Smooth muscle cell (in vitro differentiated cells): ENCODE measurements around the gene HOXA7. TPM values are rescaled to one million over a fixed set of nuclear protein-coding genes. Genes with fewer than 3 reads are reported as not detected.

Source experiments
- DNase-seq: peaks from one replicate; lab custom pipeline; 2025; ENCODE audit not compliant: unreplicated experiment; lab: John Stamatoyannopoulos, UW
- H2AFZ ChIP-seq: fragments of 200-600 bp; sonication (generic); 2 replicates; pipeline ENCODE4 v1.6.0; 2016; ENCODE audit warnings: antibody characterized with exemption, low read depth, mild to moderate bottlenecking
- H3F3A ChIP-seq: fragments of 200-600 bp; sonication (generic); 2 replicates; pipeline ENCODE4 v1.6.0; 2017; ENCODE audit warnings: antibody characterized with exemption, low read depth
- H3K27ac ChIP-seq: fragments of 200-600 bp; sonication (generic); 2 replicates; pipeline ENCODE4 v1.5.1; 2016; ENCODE audit warnings: low read depth, mild to moderate bottlenecking
- H3K27me3 ChIP-seq: fragments of 200-600 bp; sonication (generic); 2 replicates; pipeline ENCODE4 v1.6.1; 2016; ENCODE audit warnings: low read depth, mild to moderate bottlenecking
- H3K36me3 ChIP-seq: fragments of 200-600 bp; sonication (generic); 2 replicates; pipeline ENCODE4 v1.5.1; 2016; ENCODE audit warnings: low read depth
- H3K4me1 ChIP-seq: fragments of 200-600 bp; sonication (generic); 2 replicates; pipeline ENCODE4 v1.5.1; 2016; ENCODE audit warnings: low read depth
- H3K4me2 ChIP-seq: fragments of 200-600 bp; sonication (generic); 2 replicates; pipeline ENCODE4 v1.6.0; 2016; ENCODE audit warnings: mild to moderate bottlenecking
- H3K4me3 ChIP-seq: fragments of 200-600 bp; sonication (generic); 2 replicates; pipeline ENCODE4 v1.5.1; 2016; ENCODE audit warnings: mild to moderate bottlenecking
- H3K79me2 ChIP-seq: fragments of 200-600 bp; sonication (generic); 2 replicates; pipeline ENCODE4 v1.6.0; 2016; ENCODE audit warnings: low read depth, mild to moderate bottlenecking
- H3K9ac ChIP-seq: fragments of 200-600 bp; sonication (generic); 2 replicates; pipeline ENCODE4 v1.6.0; 2016; ENCODE audit warnings: low read depth
- H3K9me3 ChIP-seq: fragments of 200-600 bp; sonication (generic); replicated peaks from 2 replicates; pipeline ENCODE4 v1.5.1; 2016; ENCODE audit warnings: low read depth
- H4K20me1 ChIP-seq: fragments of 200-600 bp; sonication (generic); 2 replicates; pipeline ENCODE4 v1.6.0; 2016; ENCODE audit warnings: low read depth
- WGBS: methylation state at CpG from one replicate; pipeline ENCODE4 v1.1.7; 2016; ENCODE audit warnings: low lambda C conversion rate; 5-methylcytosine and 5-hydroxymethylcytosine counted together
- polyA plus RNA-seq: library from polyadenylated mRNA; unstranded; fragments of >200 nt; fragmentation: Nextera tagmentation; extraction: Ambion mirVana; gene quantifications from 2 replicates; pipeline ENCODE4 v1.2.1, GENCODE V29; 2016
- total RNA-seq: library from RNA; depleted of rRNA; stranded (reverse); fragments of >200 nt; gene quantifications from 2 replicates; pipeline ENCODE4 v1.2.3, GENCODE V29; 2014
- TF ChIP-seq, protein P1 (sequence below): fragments of 200-600 bp; sonication (generic); IDR thresholded peaks from 2 replicates; pipeline ENCODE4 v1.5.1; 2017; ENCODE audit warnings: borderline replicate concordance, mild to moderate bottlenecking, antibody characterized with exemption; ENCODE audit not compliant: insufficient read depth, poor library complexity, severe bottlenecking

The HOXA7 gene
- total and polyA plus RNA-seq, 2 experiments from 2014 or later, result 0.72 to 1.2 TPM

DNA sequence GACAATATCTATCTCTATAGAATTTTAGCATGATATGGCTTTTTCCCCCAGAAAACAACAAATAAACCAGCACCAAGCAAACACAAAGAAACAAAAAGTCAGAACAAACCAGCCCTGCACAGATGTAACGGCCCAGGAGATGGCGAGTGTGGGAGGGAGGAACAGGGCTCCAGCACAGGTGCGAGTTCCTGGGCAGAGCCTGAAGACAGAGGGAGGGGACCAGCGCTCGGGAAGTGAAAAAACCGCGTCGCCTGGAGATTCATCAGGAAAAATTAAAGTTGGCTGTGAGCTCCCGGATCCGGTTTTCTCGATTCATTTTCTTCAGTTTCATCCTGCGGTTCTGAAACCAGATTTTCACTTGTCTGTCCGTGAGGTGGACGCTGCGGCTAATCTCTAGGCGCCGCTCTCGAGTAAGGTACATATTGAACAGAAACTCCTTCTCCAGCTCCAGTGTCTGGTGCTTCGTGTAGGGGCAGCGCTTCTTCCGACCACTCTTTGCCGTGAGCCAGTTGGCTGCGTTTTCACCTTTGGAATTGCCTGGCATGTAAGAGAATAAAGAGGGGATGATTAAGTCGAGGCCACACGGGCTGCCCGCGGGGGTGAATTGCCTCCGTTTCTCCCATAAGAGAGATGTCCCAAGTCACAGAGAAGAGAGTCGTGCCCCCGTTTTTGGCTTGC lies 15.3 kb upstream of the HOXA7 start:
- peaks cover 36% of the 10 kb centered on the region for H3K27me3 ChIP-seq
- H4K20me1 ChIP-seq, result peaks cover 35% of the 10 kb centered on the region
- H3K9ac ChIP-seq, result peak overlapping the region; percentile 88
- no peaks in the 10 kb centered on the region for H3K9me3 ChIP-seq
- DNase-seq, result no peak
- H3F3A ChIP-seq, result peaks cover 7% of the 10 kb centered on the region
- peaks cover 100% of the 10 kb centered on the region for H3K79me2 ChIP-seq
- H3K4me1 ChIP-seq, result no peaks in the 10 kb centered on the region
- H3K4me2 ChIP-seq, result peak overlapping the region; percentile 89
- no peaks in the 10 kb centered on the region for H3K36me3 ChIP-seq
- WGBS, result 8% methylated on average over 30 of the region's 30 CpGs
- H2AFZ ChIP-seq, result no peak overlapping the region
- peak overlapping the region; percentile 67 for H3K4me3 ChIP-seq
- H3K27ac ChIP-seq, result peak overlapping the region; percentile 95
- TF ChIP-seq, protein P1, sequence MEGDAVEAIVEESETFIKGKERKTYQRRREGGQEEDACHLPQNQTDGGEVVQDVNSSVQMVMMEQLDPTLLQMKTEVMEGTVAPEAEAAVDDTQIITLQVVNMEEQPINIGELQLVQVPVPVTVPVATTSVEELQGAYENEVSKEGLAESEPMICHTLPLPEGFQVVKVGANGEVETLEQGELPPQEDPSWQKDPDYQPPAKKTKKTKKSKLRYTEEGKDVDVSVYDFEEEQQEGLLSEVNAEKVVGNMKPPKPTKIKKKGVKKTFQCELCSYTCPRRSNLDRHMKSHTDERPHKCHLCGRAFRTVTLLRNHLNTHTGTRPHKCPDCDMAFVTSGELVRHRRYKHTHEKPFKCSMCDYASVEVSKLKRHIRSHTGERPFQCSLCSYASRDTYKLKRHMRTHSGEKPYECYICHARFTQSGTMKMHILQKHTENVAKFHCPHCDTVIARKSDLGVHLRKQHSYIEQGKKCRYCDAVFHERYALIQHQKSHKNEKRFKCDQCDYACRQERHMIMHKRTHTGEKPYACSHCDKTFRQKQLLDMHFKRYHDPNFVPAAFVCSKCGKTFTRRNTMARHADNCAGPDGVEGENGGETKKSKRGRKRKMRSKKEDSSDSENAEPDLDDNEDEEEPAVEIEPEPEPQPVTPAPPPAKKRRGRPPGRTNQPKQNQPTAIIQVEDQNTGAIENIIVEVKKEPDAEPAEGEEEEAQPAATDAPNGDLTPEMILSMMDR, result no peak

DNA sequence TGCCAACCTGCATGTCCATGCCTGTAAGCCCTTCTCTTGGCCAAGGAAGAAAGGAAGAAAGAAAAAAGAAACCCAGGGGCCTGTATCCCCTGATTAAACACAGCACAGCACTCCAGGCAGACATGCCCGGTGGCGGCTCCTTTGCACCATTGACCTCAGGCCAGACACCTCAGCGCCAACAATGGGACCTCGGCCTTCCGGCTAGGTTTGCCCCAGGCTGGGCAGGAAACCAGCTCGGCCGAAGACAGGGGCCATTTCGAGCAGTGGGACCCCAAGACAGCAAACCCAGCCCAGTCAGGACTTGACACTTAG lies 14.8 kb upstream of the HOXA7 start:
- peak overlapping the region; percentile 88 for H3K9ac ChIP-seq
- no peak for DNase-seq
- peak overlapping the region; percentile 67 for H3K4me3 ChIP-seq
- TF ChIP-seq, protein P1, result no peak
- H3F3A ChIP-seq, result peaks cover 7% of the 10 kb centered on the region
- WGBS, result 3% methylated on average over 8 of the region's 8 CpGs
- H3K9me3 ChIP-seq, result no peaks in the 10 kb centered on the region
- no peaks in the 10 kb centered on the region for H3K4me1 ChIP-seq
- H4K20me1 ChIP-seq, result peaks cover 31% of the 10 kb centered on the region
- peak overlapping the region; percentile 89 for H3K4me2 ChIP-seq
- H3K36me3 ChIP-seq, result no peaks in the 10 kb centered on the region
- H3K27me3 ChIP-seq, result peaks cover 40% of the 10 kb centered on the region
- H3K79me2 ChIP-seq, result peaks cover 100% of the 10 kb centered on the region
- no peak overlapping the region for H2AFZ ChIP-seq
- peak overlapping the region; percentile 95 for H3K27ac ChIP-seq

DNA sequence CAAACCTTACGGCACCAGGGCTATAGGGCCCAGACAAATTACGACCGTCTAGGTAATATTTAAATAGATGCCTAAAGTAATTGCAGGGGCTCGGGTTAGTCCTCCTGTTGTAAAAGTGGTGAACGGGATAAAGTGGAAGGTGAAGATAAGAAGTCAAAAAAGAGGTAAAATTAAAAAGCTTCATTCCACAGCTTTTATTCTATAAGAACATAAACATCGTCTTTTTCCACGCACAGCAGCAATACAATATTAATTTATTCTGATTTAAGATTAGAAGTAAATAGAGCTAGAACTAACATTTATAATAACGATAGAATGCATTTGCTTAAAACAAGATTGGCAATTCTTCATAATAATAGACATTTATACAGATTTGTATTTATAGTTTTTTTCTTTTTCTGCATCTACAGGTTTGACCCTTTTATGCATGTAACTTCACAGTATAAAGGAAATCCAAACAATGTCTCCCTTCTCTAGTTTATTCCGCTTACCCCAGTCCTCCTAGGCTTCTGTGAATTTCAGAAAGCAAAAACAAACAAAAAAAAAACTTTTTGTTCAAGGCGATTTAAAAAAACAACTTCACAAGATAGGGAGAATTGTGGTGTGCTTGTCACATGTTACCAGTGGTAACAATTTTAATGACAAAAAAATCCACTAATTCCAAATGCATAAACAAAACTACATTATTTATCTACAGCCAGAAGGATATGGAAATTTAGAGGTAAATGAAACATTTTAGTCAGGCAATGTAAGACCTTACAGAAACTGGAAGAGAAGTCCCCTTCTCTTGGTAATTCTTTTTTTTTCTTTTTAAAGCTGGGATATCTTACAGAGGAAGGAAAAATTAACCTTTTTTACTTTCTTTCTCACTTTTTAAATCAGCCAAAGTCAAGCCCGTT lies 14.2 kb upstream of the HOXA7 start:
- peak overlapping the region; percentile 88 for H3K9ac ChIP-seq
- H3K79me2 ChIP-seq, result peaks cover 100% of the 10 kb centered on the region
- H3K27ac ChIP-seq, result peak overlapping the region; percentile 95
- WGBS, result 13% methylated on average over 11 of the region's 11 CpGs
- H2AFZ ChIP-seq, result no peak overlapping the region
- no peaks in the 10 kb centered on the region for H3K36me3 ChIP-seq
- H3K9me3 ChIP-seq, result no peaks in the 10 kb centered on the region
- H3K27me3 ChIP-seq, result peaks cover 44% of the 10 kb centered on the region
- peaks cover 27% of the 10 kb centered on the region for H4K20me1 ChIP-seq
- no peak for DNase-seq
- H3K4me1 ChIP-seq, result no peaks in the 10 kb centered on the region
- H3F3A ChIP-seq, result peaks cover 7% of the 10 kb centered on the region
- peak overlapping the region; percentile 89 for H3K4me2 ChIP-seq
- H3K4me3 ChIP-seq, result peak overlapping the region; percentile 67
- TF ChIP-seq, protein P1, result no peak
